ENCODE results near the gene KPTN. TPM values are rescaled to one million over a fixed set of nuclear protein-coding genes. Genes with fewer than 3 reads are reported as not detected.

KPTN gene
- total RNA-seq, 4 donors from 2014 or later, result 7.1 to 22.3 (median 13.4) TPM

DNA sequence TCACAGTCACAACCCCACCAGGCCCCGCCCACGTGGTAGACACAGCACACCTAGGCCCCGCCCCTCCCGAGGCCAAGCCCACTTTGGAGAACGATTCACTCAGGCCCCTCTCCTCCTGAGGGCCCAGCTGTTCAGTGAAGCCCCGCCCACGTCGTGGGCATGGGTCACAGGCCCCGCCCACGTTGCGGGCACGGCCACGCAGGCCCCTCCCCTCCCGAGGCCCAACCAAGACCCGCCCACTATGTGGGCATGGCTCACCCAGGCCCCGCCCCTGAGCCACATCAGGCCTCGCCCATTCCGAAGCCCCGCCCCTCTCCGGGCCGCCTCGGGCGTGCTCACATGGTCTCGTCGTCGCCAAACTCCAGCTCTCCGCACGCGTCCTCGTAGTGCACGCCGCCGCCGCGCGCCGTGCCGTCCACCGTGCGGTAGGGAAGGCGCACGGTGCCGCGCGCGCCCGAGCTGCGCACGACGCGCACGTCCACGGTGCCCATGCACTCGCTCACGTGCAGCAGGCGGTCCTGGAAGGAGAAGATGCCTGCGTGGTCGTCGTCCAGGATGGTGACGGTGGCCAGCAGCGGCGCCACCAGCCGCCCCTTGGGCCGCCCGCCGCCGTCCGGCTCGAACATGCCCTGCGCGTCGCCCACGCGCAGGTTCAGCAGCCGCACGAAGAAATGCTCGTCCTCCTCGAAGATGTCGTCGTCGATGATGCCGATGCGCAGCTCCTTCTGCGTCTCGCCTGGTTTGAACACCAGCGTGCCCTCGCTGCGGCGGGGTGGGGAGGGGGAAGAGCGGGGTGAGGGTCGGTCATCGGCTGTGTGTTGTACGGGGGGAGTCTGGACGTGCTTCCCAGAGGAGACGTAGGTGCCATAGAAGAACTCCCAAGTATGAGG, 36.3 kb downstream of the KPTN start:
- Histone ChIP-seq H3K4me1 (peaks cover 0 to 26% (median 7%) of the 10 kb centered on the region in 4 donors), H3K27me3 (peaks cover 0 to 11% of the 10 kb centered on the region in 2 donors), H3K36me3 (no peaks in the 10 kb centered on the region), H3K4me3 (peak overlapping the region in 2 of 4 donors; percentile 3 to 19), H3K9me3 (peaks cover 0 to 7% (median 0%) of the 10 kb centered on the region in 4 donors), H3K27ac (no peak overlapping the region)
- TF ChIP-seq, protein P1, sequence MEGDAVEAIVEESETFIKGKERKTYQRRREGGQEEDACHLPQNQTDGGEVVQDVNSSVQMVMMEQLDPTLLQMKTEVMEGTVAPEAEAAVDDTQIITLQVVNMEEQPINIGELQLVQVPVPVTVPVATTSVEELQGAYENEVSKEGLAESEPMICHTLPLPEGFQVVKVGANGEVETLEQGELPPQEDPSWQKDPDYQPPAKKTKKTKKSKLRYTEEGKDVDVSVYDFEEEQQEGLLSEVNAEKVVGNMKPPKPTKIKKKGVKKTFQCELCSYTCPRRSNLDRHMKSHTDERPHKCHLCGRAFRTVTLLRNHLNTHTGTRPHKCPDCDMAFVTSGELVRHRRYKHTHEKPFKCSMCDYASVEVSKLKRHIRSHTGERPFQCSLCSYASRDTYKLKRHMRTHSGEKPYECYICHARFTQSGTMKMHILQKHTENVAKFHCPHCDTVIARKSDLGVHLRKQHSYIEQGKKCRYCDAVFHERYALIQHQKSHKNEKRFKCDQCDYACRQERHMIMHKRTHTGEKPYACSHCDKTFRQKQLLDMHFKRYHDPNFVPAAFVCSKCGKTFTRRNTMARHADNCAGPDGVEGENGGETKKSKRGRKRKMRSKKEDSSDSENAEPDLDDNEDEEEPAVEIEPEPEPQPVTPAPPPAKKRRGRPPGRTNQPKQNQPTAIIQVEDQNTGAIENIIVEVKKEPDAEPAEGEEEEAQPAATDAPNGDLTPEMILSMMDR (IDR thresholded peaks at IDR 0.05), result no peak
- DNase-seq, result peak in 1 of 3 donors; percentile 69

DNA sequence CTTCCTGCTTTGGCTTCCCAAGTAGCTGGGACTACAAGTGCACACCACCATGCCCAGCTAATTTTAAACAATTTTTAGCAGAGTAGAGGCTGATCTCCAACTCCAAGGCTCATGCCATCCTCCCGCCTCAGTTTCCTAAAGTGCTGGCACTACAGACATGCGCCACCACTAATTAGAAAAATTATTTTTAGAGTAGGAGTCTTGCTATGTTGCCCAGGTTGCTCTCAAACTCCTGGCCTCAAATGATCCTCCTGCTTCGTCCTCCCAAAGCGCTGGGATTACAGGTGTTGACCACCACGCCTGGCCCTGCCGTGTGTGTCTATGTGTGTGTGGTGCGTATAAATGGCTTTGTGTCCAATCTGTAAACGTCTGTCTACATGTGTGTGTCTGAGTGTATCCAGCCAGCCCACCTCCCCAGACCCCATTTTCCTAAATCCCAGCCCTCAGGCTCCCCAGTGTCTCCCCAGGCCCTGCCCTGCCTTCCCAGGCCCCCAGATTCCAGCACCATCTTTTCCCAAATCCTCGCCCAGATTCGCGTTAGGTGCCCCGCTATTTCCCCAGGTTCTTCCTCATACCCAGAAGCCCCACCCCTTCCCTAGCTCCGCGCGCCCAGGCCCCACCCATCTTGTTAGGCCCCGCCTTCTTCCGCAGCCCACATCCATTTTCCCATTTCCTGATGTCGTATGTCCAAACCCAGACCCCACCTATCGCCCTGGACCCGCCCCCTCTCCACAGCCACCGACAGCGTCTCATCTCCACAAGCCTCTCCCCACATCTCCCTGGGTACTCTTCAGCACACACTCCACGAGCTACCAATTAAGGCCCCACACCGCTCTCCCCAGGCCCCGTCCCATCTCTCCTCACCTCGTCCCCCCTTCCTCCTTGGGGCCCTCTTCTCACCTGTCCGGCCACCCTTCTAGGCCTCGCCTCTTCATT, 37.2 kb downstream of the KPTN start:
- peaks cover 0 to 11% of the 10 kb centered on the region in 2 donors for H3K27me3 ChIP-seq
- DNase-seq, result peak in 1 of 3 donors; percentile 66

DNA sequence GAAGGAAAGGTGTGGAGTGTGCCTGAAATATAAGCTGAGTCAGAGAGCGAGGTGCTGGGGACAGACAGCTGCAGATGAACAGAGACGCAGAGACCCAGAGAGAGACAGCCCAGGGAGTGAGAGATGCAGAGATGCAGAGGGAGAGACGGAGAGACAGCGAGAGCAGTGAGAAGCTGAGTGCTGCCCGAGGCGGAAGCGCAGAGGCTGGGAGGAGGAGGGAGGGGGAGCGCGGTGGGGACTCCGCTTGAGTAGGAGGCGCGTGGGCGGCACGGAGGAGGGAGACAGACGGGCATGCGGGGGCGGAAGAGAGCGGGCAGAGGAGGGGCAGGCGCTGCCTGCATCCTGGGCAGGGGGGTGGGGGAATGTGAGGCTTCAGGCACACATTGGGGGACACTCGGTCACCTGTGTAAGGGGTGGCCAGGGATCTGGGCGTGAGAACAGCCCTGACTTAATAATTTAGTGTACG, 38.0 kb downstream of the KPTN start:
- H3K27me3 ChIP-seq, result peaks cover 0 to 11% of the 10 kb centered on the region in 2 donors
- peak in 2 of 3 donors; percentile 68 to 72 for DNase-seq
- no peak overlapping the region for H3K4me3 ChIP-seq
- no peak overlapping the region for H3K27ac ChIP-seq
- peaks cover 0 to 7% (median 0%) of the 10 kb centered on the region in 4 donors for H3K9me3 ChIP-seq
- peaks cover 0 to 26% (median 7%) of the 10 kb centered on the region in 4 donors for H3K4me1 ChIP-seq
- no peak for TF ChIP-seq POLR2A (IDR thresholded peaks at IDR 0.05)
- TF ChIP-seq, protein P1 (IDR thresholded peaks at IDR 0.05), result no peak
- H3K36me3 ChIP-seq, result no peaks in the 10 kb centered on the region

More for the DNA sequence above, 37.2 kb downstream of the KPTN start:
- Histone ChIP-seq H3K4me1 (peaks cover 0 to 26% (median 7%) of the 10 kb centered on the region in 4 donors), H3K9me3 (peaks cover 0 to 7% (median 0%) of the 10 kb centered on the region in 4 donors), H3K36me3 (no peaks in the 10 kb centered on the region), H3K4me3 (peak overlapping the region in 2 of 4 donors; percentile 3 to 19), H3K27ac (no peak overlapping the region)
- TF ChIP-seq POLR2A (IDR thresholded peaks at IDR 0.05), result no peak
- TF ChIP-seq, protein P1 (IDR thresholded peaks at IDR 0.05), result no peak

DNA sequence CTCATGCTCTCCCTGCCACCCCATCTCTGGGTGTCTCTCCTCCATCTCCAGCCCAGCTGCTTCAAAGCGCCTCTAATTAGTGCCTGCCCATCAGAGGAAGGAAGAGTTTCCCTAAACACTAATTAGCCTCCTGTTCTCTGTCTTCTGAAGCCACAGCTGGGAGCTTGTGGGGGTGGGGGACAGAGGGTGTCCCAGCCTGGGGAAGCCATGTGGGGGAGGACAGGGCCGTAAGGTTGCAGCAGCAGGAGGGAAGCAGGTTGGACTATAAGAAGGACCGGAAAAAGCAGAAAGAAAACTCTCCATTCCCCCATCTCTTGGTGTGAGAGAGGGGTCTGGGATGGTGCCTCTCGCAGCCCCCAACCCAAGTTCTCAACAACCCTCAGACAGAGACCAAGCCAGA, 38.5 kb downstream of the KPTN start:
- H3K4me1 ChIP-seq, result peaks cover 0 to 26% (median 7%) of the 10 kb centered on the region in 4 donors
- TF ChIP-seq POLR2A (IDR thresholded peaks at IDR 0.05), result no peak
- TF ChIP-seq, protein P1 (IDR thresholded peaks at IDR 0.05), result no peak
- no peak overlapping the region for H3K27ac ChIP-seq
- DNase-seq, result no peak
- H3K36me3 ChIP-seq, result no peaks in the 10 kb centered on the region
- peaks cover 0 to 11% of the 10 kb centered on the region in 2 donors for H3K27me3 ChIP-seq
- no peak overlapping the region for H3K4me3 ChIP-seq
- H3K9me3 ChIP-seq, result peaks cover 0 to 7% (median 0%) of the 10 kb centered on the region in 4 donors

DNA sequence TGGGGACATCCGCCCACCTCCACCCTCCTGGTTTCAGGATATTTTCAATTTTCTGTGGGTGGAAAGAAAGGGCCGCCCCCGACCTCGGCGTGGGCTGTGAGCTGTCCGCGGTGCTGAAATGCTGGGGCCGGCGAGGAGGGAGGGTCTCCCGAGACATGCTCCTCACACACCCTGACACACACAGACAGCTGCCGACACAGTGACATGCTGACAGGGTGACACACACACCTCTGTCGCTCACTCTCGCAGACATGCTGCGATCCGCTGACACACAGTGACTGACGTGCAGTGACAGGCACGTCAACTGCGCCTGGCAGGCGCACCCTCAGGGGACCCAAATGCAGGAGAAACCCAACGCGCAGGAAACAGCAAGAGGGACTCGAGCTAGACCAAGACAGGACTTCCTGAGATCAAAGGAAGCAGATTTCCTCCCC, 39.6 kb downstream of the KPTN start:
- no peak overlapping the region for H3K4me3 ChIP-seq
- no peak for TF ChIP-seq POLR2A (IDR thresholded peaks at IDR 0.05)
- TF ChIP-seq, protein P1 (IDR thresholded peaks at IDR 0.05), result no peak
- no peak for DNase-seq
- H3K27ac ChIP-seq, result no peak overlapping the region
- H3K9me3 ChIP-seq, result peaks cover 0 to 7% (median 0%) of the 10 kb centered on the region in 4 donors
- peaks cover 0 to 26% (median 7%) of the 10 kb centered on the region in 4 donors for H3K4me1 ChIP-seq
- no peaks in the 10 kb centered on the region for H3K36me3 ChIP-seq
- H3K27me3 ChIP-seq, result peaks cover 0 to 11% of the 10 kb centered on the region in 2 donors
